Right lung (tissue), 10 donors: ENCODE data around the gene TMEM240. TPM values are rescaled to one million over a fixed set of nuclear protein-coding genes. Genes with fewer than 3 reads are reported as not detected.

Experiments
- DNase-seq, 2 donors: peaks; one replicate each; pipeline ENCODE4 v3.0.0-alpha.2; 2013
- long read RNA-seq, 8 donors: transcript quantifications; one replicate each; lab custom pipeline, GENCODE V29; 2026
- polyA plus RNA-seq, 5 donors: library from polyadenylated mRNA; unstranded; fragments of 120-200 nt; gene quantifications; one replicate each; pipeline versions ENCODE4 v1.2.1 to v1.2.3, GENCODE V29; 2013; ENCODE audit warnings: inconsistent platforms in 1 of 5, low replicate concordance in 1 of 5; ENCODE audit not compliant: insufficient read length in 5 of 5, insufficient read depth in 1 of 5

TMEM240 gene
- polyA plus RNA-seq, result 1 to 10 TPM; 3.8 to 8.1 (median 4.5) TPM
- long read RNA-seq, donor 1, transcript TMEM240-201 (4 exons, 718 nt), result major isoform, 6 of 6 reads
- long read RNA-seq, donor 1, partial matches to known transcripts, result 0 of 6 reads
- long read RNA-seq, donor 1, other reads (novel, unspliced or antisense), result 0 of 6 reads
- long read RNA-seq, donor 2, partial matches to known transcripts, result 0 of 1 reads
- long read RNA-seq, donor 2, other reads (novel, unspliced or antisense), result 0 of 1 reads
- long read RNA-seq, donor 3, partial matches to known transcripts, result 0 of 2 reads
- long read RNA-seq, donor 3, other reads (novel, unspliced or antisense), result 0 of 2 reads
- long read RNA-seq, donor 4, partial matches to known transcripts, result 0 of 4 reads
- long read RNA-seq, donor 4, other reads (novel, unspliced or antisense), result 0 of 4 reads
- long read RNA-seq, donor 5, partial matches to known transcripts, result 0 of 5 reads
- long read RNA-seq, donor 5, other reads (novel, unspliced or antisense), result 0 of 5 reads
- long read RNA-seq, donor 6, transcript TMEM240-201 (4 exons, 718 nt), result major isoform, 5 of 6 reads
- long read RNA-seq, donor 6, partial matches to known transcripts, result 0 of 6 reads
- long read RNA-seq, donor 6, other reads (novel, unspliced or antisense), result 0 of 6 reads
- long read RNA-seq, donor 7, partial matches to known transcripts, result 0 of 4 reads
- long read RNA-seq, donor 7, other reads (novel, unspliced or antisense), result 0 of 4 reads
- long read RNA-seq, donor 8, partial matches to known transcripts, result 0 of 3 reads
- long read RNA-seq, donor 8, other reads (novel, unspliced or antisense), result 0 of 3 reads

DNA sequence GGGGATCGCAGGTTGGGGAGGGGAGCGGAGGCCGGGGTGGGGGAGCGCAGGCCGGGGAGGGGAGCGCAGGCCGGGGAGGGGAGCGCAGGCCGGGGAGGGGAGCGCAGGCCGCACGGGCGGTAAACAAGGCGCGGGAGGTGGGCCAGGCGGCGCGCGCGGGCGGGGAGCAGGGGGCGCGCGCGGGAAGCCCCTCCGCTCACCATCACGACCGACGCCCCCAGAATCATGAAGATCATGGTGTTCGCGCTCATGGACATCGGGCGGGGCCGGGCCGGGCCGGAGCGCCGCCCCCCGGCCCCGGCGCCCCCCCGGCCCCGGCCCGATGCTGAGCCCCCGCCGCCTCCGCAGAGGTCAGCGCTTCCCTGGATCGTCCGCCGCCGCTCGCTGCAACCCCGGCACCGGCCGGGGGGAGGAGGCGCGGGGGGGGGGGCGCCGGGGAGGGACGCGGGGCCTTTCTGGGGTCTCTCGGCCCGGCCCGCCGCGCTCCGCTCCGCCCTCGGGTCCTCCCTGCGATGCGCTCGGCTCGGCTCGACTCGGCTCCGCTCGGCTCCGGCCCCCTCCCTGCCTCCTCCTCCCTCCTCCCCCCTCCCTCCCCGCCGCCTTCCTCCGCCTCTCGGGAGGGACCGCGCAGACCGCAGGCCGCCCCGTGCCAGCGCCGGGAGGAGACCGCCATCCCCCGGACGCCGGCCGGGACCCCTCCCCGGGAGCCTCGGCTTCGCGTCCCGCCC, at the start of gene TMEM240:
Gene TMEM240, minus strand, starts transcription at position 535 of the 728 bp plus-strand sequence. Its CDS starts 278 bp downstream, at position 257.
- DNase-seq, result peak; percentile 59 to 75

DNA sequence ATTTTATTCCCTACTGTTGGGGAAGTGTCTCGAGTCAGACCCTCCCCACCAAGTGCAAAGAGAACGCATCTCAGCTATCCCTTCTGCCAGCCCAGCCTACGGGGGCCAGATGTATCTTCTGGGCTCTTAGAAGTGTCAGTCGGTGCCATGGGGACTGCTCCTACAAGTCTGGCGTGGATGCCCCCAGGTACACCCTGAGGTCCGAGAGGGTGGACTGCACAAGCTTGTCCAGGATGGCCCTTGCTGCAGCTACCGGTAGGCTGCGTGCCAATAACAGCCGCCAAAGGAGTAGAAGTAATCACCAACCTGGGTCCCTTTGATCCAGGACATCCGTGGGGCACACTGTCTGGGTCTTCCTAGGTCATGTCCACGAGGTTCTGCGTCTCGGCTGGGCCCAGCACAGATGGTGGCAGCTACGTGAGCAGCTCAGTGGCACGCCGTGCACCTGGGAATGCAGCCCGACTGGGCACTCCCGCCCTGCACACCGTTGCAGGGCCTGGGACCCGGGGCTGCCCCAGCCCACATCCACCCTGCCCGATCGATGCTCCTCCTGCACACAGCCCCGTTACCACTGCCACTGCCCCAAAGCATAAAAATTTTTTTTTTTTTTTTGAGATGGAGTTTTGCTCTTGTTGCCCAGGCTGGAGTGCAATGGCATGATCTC, 43.1 kb upstream of the TMEM240 start:
- DNase-seq, result no peak

DNA sequence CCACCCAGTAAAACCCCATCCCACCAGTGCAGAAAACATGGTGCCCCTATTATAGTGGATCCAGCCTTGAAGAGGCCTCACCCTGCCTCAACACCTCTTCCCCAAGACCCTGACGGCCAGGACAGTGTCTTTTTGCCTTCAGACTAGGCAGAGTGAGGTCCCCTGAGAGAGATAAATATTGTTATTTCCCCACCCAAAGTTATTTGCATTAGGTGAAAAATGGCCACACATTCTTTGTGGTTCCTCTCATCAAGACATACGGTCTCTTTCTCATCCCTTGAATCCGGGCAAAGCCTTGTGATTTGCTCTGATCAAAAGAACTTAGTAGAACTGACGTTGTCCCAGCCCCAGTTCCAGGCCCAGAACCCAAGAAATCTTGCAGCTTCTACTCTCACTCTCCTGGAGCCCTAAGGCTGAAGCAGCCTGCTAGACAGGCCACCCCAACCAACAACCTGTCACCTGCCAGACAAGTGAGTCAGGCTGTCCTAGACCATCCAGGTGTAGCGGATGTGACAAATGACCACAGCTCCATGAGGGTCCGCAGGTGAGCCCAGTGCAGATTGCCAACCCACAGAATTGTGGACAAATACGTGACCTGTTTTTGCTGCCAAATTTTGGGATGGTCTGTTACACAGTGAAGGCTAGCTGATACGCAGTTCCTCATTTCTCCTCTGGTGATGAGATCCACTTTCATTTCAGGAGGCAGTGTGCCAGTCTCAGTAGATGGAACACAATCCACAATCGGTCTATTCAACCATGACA, 42.3 kb upstream of the TMEM240 start:
- DNase-seq, result no peak

GRCh38 chr1:1578371-1578940, 38.0 kb upstream of the TMEM240 start:
- no peak for DNase-seq

- no peak for DNase-seq
These were observed 37.1 kb upstream of the TMEM240 start for GRCh38 chr1:1577367-1578011.

DNA sequence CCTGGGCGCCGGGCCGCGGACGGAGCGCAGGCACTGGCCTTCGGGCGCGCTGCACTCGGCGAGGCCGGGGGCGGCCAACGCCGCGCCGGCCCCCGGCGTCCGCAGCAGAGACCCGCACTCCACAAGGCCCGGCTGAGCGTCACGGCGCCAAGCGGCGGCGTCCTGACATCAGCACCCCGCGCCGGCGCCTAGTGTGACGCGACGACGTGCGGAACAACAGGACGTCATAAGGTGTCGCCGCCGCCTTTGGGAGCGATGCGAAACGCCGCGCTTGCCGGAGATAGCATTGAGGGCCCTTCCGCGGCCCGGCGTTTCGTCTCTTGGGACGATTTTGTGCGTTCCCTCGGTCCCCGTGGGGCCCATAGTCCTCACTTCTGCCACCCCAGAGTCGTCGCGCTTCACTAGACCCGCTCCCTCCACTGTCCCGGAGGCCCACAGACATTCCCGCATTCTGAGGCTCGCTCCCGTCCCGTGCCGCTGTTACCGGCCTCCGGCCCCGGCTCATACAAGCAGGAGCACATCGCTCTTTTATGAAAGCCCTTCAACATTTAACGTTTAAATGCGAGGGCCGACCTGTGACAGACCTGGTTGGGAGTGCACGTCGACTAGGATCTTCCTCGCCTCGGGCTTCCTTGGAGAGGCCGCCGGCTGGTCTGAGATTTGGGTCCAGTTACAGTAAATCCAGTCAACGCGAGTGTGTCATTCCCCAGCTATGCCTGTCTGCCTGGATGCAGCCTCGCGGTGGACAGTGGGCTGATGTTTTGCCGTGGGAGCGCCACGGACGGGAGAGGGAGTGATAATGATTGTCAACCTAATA, 34.5 kb upstream of the TMEM240 start, which contains the start of gene SSU72:
Gene SSU72, minus strand, starts transcription at position 143 of the 817 bp plus-strand sequence. CDS start 306 bp downstream, outside the sequence.
- DNase-seq, result peak; percentile 90 to 93

DNA sequence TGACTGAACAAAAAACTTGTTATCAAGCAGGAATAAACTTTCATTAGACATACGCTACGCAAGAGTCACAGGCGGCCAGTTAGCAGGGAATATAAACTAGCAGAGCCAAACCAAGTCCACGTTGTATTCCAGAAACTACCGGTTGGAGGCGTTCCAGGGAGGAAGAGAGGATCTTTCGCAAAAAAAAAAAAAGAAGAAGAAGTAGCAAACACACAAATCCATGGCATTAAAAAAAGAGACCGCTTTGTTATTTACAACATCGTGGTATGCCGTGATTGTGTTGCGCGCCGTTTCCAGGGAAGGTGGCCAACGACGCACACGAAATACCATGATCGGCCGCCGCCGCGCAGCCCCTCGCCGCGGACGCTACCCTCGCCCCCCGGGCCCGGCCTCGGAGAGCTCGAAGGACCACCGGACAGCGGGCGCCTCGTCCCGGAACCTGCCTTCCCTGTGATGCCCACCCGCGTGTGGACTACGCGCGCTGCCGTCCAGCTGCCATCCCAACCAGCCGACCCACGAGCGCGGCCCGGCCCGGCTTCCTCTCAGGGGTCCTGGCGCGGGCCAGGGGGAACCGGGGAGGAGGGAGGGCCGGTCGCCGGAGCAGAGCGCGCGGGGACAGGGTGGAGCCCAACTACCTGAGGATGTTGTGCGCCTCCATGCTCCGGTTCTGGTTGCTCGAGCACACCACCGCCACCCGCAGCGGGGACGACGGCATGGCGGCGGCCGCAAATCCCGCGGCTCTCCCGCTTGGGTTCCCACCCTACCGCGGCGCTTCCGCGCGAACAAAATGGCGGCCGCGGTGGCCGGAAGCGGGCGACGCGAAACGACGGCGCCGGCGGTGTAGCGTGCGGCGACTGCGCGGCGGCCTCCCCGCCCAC, 33.7 kb upstream of the TMEM240 start:
- DNase-seq, result peak; percentile 50 to 68

DNA sequence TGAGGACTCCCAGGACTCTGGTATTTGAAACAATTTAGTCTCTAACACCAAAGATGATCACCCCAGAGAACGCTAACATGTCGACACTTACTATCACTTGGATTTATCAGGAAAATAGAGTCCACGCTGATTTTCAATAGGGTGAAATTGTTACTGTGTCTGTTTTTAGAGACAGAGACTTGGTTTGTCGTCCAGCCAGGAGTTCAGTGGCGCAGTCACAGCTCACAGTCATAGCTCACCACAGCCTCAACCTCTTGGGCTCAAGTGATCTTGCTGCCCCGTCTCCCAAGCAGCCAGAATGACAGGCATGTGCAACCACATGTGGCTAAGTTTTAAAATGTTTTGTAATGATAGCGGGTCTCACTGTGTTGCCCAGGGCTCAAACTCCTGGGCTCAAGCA, 28.9 kb upstream of the TMEM240 start:
- DNase-seq, result no peak

DNA sequence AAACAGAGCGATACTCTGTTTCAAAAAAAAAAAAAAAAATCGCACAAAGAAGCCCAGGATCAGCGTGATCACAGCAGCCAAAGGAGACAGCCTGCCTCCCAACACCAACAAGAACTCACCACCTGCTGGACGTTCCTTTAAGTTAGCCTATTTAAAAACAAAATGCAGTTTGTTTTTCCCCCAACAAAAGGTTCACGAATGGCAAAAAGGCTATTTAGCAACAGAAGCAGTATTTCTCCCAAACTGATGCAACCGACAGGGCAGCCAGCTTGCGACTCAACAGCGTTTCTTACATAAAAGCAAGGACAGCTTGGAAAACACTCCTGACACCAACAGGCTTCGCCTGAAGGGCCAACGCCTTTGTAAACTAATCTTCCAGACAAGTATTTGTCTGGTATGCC, 27.5 kb upstream of the TMEM240 start:
- DNase-seq, result no peak

- DNase-seq, result no peak
These were observed 26.9 kb upstream of the TMEM240 start for GRCh38 chr1:1567152-1567875.

- DNase-seq, result no peak
These were observed 24.9 kb upstream of the TMEM240 start for GRCh38 chr1:1565340-1565739.

DNA sequence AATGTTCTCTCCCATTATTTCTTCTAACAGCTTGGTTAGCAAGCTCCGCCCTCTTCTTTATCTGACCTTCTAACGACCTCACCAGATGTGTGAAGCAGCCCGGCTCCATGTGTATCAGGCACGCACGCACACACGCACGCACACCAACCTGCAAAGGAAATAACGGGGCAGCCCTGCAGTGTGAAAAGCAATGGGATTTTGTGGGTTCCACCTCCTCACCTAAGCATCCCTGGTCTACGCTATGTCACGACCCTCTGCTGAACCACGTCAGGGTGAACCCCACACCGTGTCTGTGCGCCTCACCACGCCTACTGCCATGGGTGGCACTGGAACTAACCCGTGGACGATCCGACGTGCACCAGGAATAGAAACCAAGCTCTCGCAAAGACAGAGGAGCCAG, 23.8 kb upstream of the TMEM240 start:
- DNase-seq, result no peak

- DNase-seq, result no peak
These were observed 23.3 kb upstream of the TMEM240 start for GRCh38 chr1:1563688-1564087.

DNA sequence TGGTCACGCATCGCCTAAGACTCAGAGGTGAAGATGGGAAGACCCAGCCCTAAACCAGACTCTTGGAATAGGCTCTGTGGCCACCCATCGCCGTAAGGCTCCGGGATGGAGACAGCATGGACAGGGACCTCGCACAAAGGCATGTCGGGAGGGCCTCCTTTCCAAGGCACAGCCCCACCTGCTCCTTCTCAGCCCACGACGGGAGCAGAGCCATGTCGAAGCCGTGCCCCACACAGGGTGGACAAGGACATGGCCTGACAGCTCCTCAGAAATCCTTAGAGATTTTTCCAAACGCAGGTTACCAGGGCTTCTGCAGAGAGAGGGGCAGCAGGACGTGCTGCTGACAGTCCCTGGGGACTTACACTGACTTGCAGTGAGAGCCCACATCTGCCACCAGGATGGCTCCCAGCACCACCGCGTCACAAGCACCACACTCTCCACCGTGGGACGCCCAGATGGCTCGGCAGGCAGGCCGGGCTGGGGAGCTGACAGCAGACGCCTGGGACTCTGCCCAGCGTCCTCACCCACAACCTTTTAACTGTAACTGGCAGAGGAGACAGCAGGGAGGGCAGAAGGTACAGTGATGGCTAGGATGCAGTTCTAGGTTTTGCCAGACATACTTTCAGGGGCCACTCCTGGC, 22.3 kb upstream of the TMEM240 start:
- DNase-seq, result no peak

- no peak for DNase-seq
These were observed 21.5 kb upstream of the TMEM240 start for GRCh38 chr1:1561801-1562470.

- no peak for DNase-seq
These were observed 19.8 kb upstream of the TMEM240 start for GRCh38 chr1:1560178-1560577.
